ENCODE measurements around the gene CHRNB4. TPM values are rescaled to one million over a fixed set of nuclear protein-coding genes. Genes with fewer than 3 reads are reported as not detected.

The CHRNB4 gene
- total RNA-seq, 2 donors from 2014 or later: 0.22 to 0.70 TPM

- H3K27ac Mint-ChIP-seq: peak overlapping the region; percentile 5
- H3K4me3 ChIP-seq (ENCODE audit: low read length): no peak overlapping the region
- 82 to 100% methylated on average over 1 to 3 of the region's 3 CpGs for WGBS, 2 experiments (ENCODE audit: insufficient coverage in 1 of 2, insufficient read length in 1 of 2)
- no peaks in the 10 kb centered on the region for H3K27me3 ChIP-seq (ENCODE audit: control insufficient read depth, insufficient read depth, low read length, poor library complexity, severe bottlenecking)
- no peak overlapping the region for H3K9ac ChIP-seq (ENCODE audit: extremely low read depth, low read length, poor library complexity, severe bottlenecking)
- no peaks in the 10 kb centered on the region for H3K36me3 ChIP-seq (ENCODE audit: control insufficient read depth, insufficient read depth, low read length)
- no peaks in the 10 kb centered on the region for H3K9me3 ChIP-seq (ENCODE audit: control insufficient read depth, low read length)
- no peak for TF ChIP-seq CTCF (conservative IDR thresholded peaks at IDR 0.05)
- no peaks in the 10 kb centered on the region for H3K4me1 ChIP-seq (ENCODE audit: control insufficient read depth, insufficient read depth, low read length)
- no peaks in the 10 kb centered on the region for H3K4me1 Mint-ChIP-seq
- no peak for DNase-seq
- H3K27me3 Mint-ChIP-seq (ENCODE audit: insufficient read depth): peaks cover 7% of the 10 kb centered on the region
- no peak overlapping the region for H3K4me3 Mint-ChIP-seq
- H3K27ac ChIP-seq (ENCODE audit: low read depth, low read length): no peak overlapping the region
- H3K36me3 Mint-ChIP-seq (ENCODE audit: low read depth): peaks cover 3% of the 10 kb centered on the region
- H3K9me3 Mint-ChIP-seq: peaks cover 26% of the 10 kb centered on the region
Measured at GRCh38 chr15:78603467-78603866, 37.5 kb downstream of the CHRNB4 start.

- Histone ChIP-seq H3K9me3 (ENCODE audit: control insufficient read depth, low read length) (no peaks in the 10 kb centered on the region), H3K27me3 (ENCODE audit: control insufficient read depth, insufficient read depth, low read length, poor library complexity, severe bottlenecking) (no peaks in the 10 kb centered on the region), H3K4me3 (ENCODE audit: low read length) (no peak overlapping the region), H3K4me1 (ENCODE audit: control insufficient read depth, insufficient read depth, low read length) (no peaks in the 10 kb centered on the region), H3K36me3 (ENCODE audit: control insufficient read depth, insufficient read depth, low read length) (no peaks in the 10 kb centered on the region), H3K27ac (ENCODE audit: low read depth, low read length) (no peak overlapping the region), H3K9ac (ENCODE audit: extremely low read depth, low read length, poor library complexity, severe bottlenecking) (no peak overlapping the region)
- peaks cover 3% of the 10 kb centered on the region for H3K36me3 Mint-ChIP-seq (ENCODE audit: low read depth)
- TF ChIP-seq CTCF (conservative IDR thresholded peaks at IDR 0.05): no peak
- H3K27me3 Mint-ChIP-seq (ENCODE audit: insufficient read depth): no peaks in the 10 kb centered on the region
- no peaks in the 10 kb centered on the region for H3K4me1 Mint-ChIP-seq
- no peak overlapping the region for H3K27ac Mint-ChIP-seq
- H3K9me3 Mint-ChIP-seq: peaks cover under 1% of the 10 kb centered on the region
- DNase-seq: no peak
- H3K4me3 Mint-ChIP-seq: no peak overlapping the region
Measured at GRCh38 chr15:78599189-78599588, 41.8 kb downstream of the CHRNB4 start.

- H3K4me1 Mint-ChIP-seq: no peaks in the 10 kb centered on the region
Measured at GRCh38 chr15:78598348-78598747, 42.7 kb downstream of the CHRNB4 start.

More at GRCh38 chr15:78598348-78598747, 42.7 kb downstream of the CHRNB4 start:
- Histone ChIP-seq H3K4me1 (ENCODE audit: control insufficient read depth, insufficient read depth, low read length) (no peaks in the 10 kb centered on the region), H3K9me3 (ENCODE audit: control insufficient read depth, low read length) (no peaks in the 10 kb centered on the region), H3K9ac (ENCODE audit: extremely low read depth, low read length, poor library complexity, severe bottlenecking) (no peak overlapping the region), H3K27ac (ENCODE audit: low read depth, low read length) (no peak overlapping the region), H3K4me3 (ENCODE audit: low read length) (no peak overlapping the region), H3K27me3 (ENCODE audit: control insufficient read depth, insufficient read depth, low read length, poor library complexity, severe bottlenecking) (no peaks in the 10 kb centered on the region), H3K36me3 (ENCODE audit: control insufficient read depth, insufficient read depth, low read length) (no peaks in the 10 kb centered on the region)
- no peak for TF ChIP-seq CTCF (conservative IDR thresholded peaks at IDR 0.05)
- H3K27ac Mint-ChIP-seq: no peak overlapping the region
- no peaks in the 10 kb centered on the region for H3K27me3 Mint-ChIP-seq (ENCODE audit: insufficient read depth)
- no peak for DNase-seq
- H3K4me3 Mint-ChIP-seq: no peak overlapping the region
- H3K36me3 Mint-ChIP-seq (ENCODE audit: low read depth): peaks cover 3% of the 10 kb centered on the region
- no peaks in the 10 kb centered on the region for H3K9me3 Mint-ChIP-seq
- WGBS, 2 experiments (ENCODE audit: insufficient coverage in 1 of 2, insufficient read length in 1 of 2): 89 to 100% methylated on average over 3 of the region's 3 CpGs

Data from endodermal cell (in vitro differentiated cells).